Measurements from ENCODE around the gene MIS18BP1.
"Not testable (repeated sequence)": the region's sequence is repeated elsewhere in the genome, so short reads cannot be mapped to it uniquely, and the experiment has no call there.

Gene MIS18BP1

GRCh38 chr14:45253070-45253753 is at the start of gene MIS18BP1:
TSS of gene MIS18BP1 (minus strand) at chr14:45253202. CDS start at chr14:45247286, 5,916 bp downstream.
- peak; percentile 96 to 97 for DNase-seq

- DNase-seq: no peak
Measured at GRCh38 chr14:45298423-45299117, 45.6 kb upstream of the MIS18BP1 start.

GRCh38 chr14:45294796-45295195 is 41.8 kb upstream of the MIS18BP1 start:
- not testable (repeated sequence) for DNase-seq

- no peak for DNase-seq
Measured at GRCh38 chr14:45290547-45290946, 37.5 kb upstream of the MIS18BP1 start.

- DNase-seq: no peak
Measured at GRCh38 chr14:45287610-45288009, 34.6 kb upstream of the MIS18BP1 start.

GRCh38 chr14:45284802-45285201 is 31.8 kb upstream of the MIS18BP1 start:
- no peak for DNase-seq

- not testable (repeated sequence) for DNase-seq
Measured at GRCh38 chr14:45281731-45282400, 28.9 kb upstream of the MIS18BP1 start.

GRCh38 chr14:45271858-45272537 is 19.0 kb upstream of the MIS18BP1 start:
- no peak for DNase-seq

GRCh38 chr14:45270031-45270430 is 17.0 kb upstream of the MIS18BP1 start:
- DNase-seq: no peak

- no peak for DNase-seq
Measured at GRCh38 chr14:45267071-45267470, 14.1 kb upstream of the MIS18BP1 start.

- peak in 1 of 2 experiments; percentile 11 for DNase-seq
Measured at GRCh38 chr14:45262637-45263036, 9.6 kb upstream of the MIS18BP1 start.

- DNase-seq: no peak
Measured at GRCh38 chr14:45261209-45261608, 8.2 kb upstream of the MIS18BP1 start.

GRCh38 chr14:45258805-45259204 is 5.8 kb upstream of the MIS18BP1 start:
- DNase-seq: no peak

- no peak for DNase-seq
Measured at GRCh38 chr14:45258073-45258472, 5.1 kb upstream of the MIS18BP1 start.

- no peak for DNase-seq
Measured at GRCh38 chr14:45254771-45255170, 1.8 kb upstream of the MIS18BP1 start.

GRCh38 chr14:45253754-45254310 is 830 bp upstream of the MIS18BP1 start:
- DNase-seq: peak in 1 of 2 experiments; percentile 35

- DNase-seq: peak in 1 of 2 experiments; percentile 8
Measured at GRCh38 chr14:45252366-45253069, 484 bp downstream of the MIS18BP1 start.

- DNase-seq: no peak
Measured at GRCh38 chr14:45251912-45252311, 1.1 kb downstream of the MIS18BP1 start.

- DNase-seq: no peak
Measured at GRCh38 chr14:45249856-45250575, 3.0 kb downstream of the MIS18BP1 start.

GRCh38 chr14:45247427-45247826 is 5.6 kb downstream of the MIS18BP1 start:
- no peak for DNase-seq

- no peak for DNase-seq
Measured at GRCh38 chr14:45246691-45247090, 6.3 kb downstream of the MIS18BP1 start.

- no peak for DNase-seq
Measured at GRCh38 chr14:45246151-45246550, 6.9 kb downstream of the MIS18BP1 start.
